K562 (cell line): ENCODE results near the gene TNIP1. TPM values are rescaled to one million over a fixed set of nuclear protein-coding genes. Genes with fewer than 3 reads are reported as not detected.
A peak's percentile ranks its signal among the peaks of the same experiment; 100 is the strongest.

ENCODE experiments used
- AFF1 ChIP-seq, 2 experiments: fragments of 450-650 bp; IDR thresholded peaks; 2 replicates each; pipeline ENCODE4 v1.6.1; 2018; ENCODE audit warnings: mild to moderate bottlenecking in 2 of 2, low read depth in 1 of 2; ENCODE audit not compliant: partially characterized antibody in 2 of 2
- MTA1 ChIP-seq: fragments of 450-650 bp; IDR thresholded peaks from 2 replicates; pipeline ENCODE4 v1.6.1; 2017; ENCODE audit warnings: borderline replicate concordance
- polyA plus RNA-seq, 8 experiments: library from polyadenylated mRNA; depleted of rRNA in 4 of 8; stranded (reverse) in 5 of 8; unstranded in 3 of 8; fragments of >200 nt; fragmentation: Nextera tagmentation in 2 of 8; fragmentation: Illumina TruSeq in 1 of 8; extraction: Ambion mirVana in 2 of 8; extraction: Trizol in 1 of 8; gene quantifications; 2 replicates each; pipeline versions ENCODE4 v1.2.1 to v1.2.3, GENCODE V29; 2011 to 2014; ENCODE audit warnings: inconsistent platforms in 1 of 8, missing spikeins in 1 of 8
- total RNA-seq, 7 experiments: library from RNA; depleted of rRNA in 6 of 7; stranded (reverse); fragments of >200 nt in 6 of 7; fragmentation: Illumina TruSeq in 2 of 7; extraction: Trizol in 2 of 7; gene quantifications; 2 replicates each; pipeline versions ENCODE4 v1.2.1 to v1.2.3, GENCODE V29; 2011 to 2021; ENCODE audit warnings: low replicate concordance in 1 of 7
- TF ChIP-seq, protein P1 (sequence below), 2 experiments: fragments of 450-650 bp; IDR thresholded peaks; 2 replicates each; pipeline ENCODE4 v1.6.1; 2016; ENCODE audit warnings: mild to moderate bottlenecking in 2 of 2, borderline replicate concordance in 1 of 2, low read depth in 1 of 2, moderate library complexity in 1 of 2
- TF ChIP-seq, protein P2 (sequence below): fragments of 250-450 bp; sonication (Bioruptor Pico); IDR thresholded peaks from 2 replicates; pipeline ENCODE4 v1.5.1; 2021; ENCODE audit warnings: mild to moderate bottlenecking
- TF ChIP-seq, protein P3 (sequence below), 2 experiments: IDR thresholded peaks in 1 of 2; conservative IDR thresholded peaks in 1 of 2; 2 replicates each; pipeline ENCODE4 v1.6.1; 2016; ENCODE audit warnings: low read depth in 2 of 2, mild to moderate bottlenecking in 1 of 2, missing compliant biosample characterization in 1 of 2, missing genetic modification characterization in 1 of 2, moderate library complexity in 1 of 2

Gene TNIP1
- total and polyA plus RNA-seq, 9 of the 15 experiments (the other 6 are each of a cell fraction or from before 2014, with no cell fraction given): 0.46 to 41.0 (median 24.6) TPM

DNA sequence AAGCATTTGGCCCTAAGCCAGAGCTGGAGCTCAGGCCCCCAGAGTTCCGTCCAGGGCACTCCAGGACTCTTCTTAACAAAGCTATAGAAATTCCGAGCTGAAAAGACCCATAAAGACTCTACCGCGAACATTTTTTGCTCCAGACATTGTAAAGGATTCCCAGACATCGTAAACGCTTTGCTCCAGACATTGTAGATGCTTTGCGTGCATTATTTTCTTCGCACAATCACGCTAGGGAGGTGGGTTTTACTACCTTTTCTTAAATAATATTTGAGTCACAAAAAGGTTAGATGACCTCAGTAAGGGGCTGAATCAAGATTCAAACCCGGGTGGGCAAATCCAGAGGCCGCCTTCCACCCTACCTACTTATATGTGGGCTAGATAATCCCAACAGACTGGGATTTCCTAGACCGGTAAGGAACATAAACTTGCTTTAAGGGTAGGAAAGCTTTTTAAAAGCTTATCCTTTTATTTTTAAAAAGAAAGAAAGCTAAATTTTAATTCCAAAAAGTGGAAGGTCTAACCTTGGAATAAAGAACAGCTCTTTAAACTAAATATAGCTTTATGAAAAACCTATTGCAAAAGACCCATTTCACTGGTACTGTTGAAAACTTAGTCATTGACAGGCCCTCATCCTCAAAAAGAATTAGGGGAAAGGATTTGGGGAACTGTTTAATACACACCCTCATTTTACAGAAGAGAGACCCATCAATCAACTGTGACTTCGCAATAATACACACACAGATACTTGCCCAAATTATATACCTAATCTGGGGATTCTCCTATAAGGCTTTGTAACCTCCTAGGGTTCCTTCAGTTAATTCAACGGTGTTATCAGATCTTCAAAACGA lies 822 bp upstream of the TNIP1 start (continued):
- TF ChIP-seq, protein P1, sequence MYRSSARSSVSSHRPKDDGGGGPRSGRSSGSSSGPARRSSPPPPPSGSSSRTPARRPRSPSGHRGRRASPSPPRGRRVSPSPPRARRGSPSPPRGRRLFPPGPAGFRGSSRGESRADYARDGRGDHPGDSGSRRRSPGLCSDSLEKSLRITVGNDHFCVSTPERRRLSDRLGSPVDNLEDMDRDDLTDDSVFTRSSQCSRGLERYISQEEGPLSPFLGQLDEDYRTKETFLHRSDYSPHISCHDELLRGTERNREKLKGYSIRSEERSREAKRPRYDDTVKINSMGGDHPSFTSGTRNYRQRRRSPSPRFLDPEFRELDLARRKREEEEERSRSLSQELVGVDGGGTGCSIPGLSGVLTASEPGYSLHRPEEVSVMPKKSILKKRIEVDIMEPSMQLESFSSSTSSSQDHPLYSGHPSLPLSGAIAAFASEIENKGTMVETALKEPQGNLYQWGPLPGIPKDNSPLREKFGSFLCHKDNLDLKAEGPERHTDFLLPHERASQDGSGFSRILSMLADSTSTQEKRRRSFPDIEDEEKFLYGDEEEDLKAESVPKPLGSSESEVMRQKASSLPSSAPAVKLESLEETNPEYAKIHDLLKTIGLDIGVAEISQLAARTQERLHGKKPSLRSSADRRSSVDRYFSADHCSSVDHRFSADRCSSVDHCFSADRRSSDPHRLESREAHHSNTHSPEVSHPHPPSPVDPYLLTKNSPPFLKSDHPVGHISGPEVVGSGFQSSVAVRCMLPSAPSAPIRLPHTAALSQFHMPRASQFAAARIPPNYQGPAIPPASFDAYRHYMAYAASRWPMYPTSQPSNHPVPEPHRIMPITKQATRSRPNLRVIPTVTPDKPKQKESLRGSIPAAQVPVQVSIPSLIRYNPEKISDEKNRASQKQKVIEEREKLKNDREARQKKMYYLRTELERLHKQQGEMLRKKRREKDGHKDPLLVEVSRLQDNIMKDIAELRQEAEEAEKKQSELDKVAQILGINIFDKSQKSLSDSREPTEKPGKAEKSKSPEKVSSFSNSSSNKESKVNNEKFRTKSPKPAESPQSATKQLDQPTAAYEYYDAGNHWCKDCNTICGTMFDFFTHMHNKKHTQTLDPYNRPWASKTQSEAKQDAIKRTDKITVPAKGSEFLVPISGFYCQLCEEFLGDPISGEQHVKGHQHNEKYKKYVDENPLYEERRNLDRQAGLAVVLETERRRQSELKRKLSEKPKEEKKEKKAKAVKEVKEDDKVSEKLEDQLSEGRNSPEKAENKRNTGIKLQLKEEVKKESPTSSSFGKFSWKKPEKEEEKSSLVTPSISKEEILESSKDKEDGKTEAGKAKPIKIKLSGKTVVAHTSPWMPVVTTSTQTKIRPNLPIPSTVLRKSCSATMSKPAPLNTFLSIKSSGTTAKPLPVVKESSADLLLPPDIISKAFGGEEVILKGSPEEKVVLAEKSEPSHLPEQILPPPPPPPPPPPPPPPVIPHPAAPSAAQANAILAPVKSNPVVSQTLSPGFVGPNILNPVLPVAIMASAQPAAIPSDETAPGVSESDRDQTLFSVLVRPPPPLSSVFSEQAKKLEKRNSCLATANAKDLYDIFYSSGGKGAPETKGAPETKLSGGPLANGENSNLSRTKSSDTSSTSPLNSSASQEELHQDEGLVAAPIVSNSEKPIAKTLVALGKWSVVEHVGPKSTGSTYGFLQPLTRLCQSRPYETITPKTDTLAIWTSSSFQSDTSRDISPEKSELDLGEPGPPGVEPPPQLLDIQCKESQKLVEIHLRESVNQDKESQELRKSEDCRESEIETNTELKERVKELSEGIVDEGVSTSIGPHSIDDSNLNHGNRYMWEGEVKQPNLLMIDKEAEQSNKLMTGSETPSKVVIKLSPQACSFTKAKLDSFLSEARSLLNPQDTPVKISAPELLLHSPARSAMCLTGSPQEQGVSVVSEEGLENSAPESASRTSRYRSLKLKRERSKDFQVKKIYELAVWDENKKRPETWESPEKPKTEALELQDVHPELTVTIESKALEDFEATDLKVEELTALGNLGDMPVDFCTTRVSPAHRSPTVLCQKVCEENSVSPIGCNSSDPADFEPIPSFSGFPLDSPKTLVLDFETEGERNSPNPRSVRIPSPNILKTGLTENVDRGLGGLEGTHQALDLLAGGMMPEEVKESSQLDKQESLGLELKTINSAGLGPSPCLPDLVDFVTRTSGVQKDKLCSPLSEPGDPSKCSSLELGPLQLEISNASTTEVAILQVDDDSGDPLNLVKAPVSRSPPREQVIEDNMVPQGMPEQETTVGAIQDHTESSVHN (IDR thresholded peaks at IDR 0.05; ENCODE audit: borderline replicate concordance in 1 of 2, low read depth in 1 of 2): no peak
- TF ChIP-seq AFF1 (IDR thresholded peaks at IDR 0.05; ENCODE audit: low read depth in 1 of 2, partially characterized antibody in 2 of 2) (peak in 1 of 2 experiments; percentile 38), MTA1 (0 out of 2 replicates have a peak, but pooled peaks have one; percentile 44)
- TF ChIP-seq, protein P2, sequence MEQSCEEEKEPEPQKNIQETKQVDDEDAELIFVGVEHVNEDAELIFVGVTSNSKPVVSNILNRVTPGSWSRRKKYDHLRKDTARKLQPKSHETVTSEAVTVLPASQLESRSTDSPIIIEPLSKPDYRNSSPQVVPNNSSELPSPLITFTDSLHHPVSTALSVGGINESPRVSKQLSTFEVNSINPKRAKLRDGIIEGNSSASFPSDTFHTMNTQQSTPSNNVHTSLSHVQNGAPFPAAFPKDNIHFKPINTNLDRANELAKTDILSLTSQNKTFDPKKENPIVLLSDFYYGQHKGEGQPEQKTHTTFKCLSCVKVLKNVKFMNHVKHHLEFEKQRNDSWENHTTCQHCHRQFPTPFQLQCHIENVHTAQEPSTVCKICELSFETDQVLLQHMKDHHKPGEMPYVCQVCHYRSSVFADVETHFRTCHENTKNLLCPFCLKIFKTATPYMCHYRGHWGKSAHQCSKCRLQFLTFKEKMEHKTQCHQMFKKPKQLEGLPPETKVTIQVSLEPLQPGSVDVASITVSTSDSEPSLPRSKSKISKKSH (CRISPR knock-in tag): no peak
- TF ChIP-seq, protein P3, sequence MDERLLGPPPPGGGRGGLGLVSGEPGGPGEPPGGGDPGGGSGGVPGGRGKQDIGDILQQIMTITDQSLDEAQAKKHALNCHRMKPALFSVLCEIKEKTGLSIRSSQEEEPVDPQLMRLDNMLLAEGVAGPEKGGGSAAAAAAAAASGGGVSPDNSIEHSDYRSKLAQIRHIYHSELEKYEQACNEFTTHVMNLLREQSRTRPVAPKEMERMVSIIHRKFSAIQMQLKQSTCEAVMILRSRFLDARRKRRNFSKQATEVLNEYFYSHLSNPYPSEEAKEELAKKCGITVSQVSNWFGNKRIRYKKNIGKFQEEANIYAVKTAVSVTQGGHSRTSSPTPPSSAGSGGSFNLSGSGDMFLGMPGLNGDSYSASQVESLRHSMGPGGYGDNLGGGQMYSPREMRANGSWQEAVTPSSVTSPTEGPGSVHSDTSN (CRISPR knock-in tag; IDR thresholded peaks at IDR 0.05; ENCODE audit: low read depth): peak; percentile 10; the same call in 1 of the 2 replicates
- TF ChIP-seq, protein P3 (tag; conservative IDR thresholded peaks at IDR 0.05; ENCODE audit: low read depth): peak; percentile 82
